OCI-LY7 (cell line): ENCODE results near the gene MEIG1.
"Not testable (repeated sequence)": the region's sequence is repeated elsewhere in the genome, so short reads cannot be mapped to it uniquely, and the experiment has no call there.

Source experiments
- CTCF ChIP-seq: fragments of 200-600 bp; sonication (generic); conservative IDR thresholded peaks from 2 replicates; pipeline ENCODE4 v1.5.1; 2014; ENCODE audit warnings: mild to moderate bottlenecking, antibody characterized with exemption, low read length, moderate library complexity, mixed read lengths
- EZH2phosphoT487 ChIP-seq: fragments of 200-600 bp; sonication (generic); IDR thresholded peaks from 2 replicates; pipeline ENCODE4 v1.6.1; 2018; ENCODE audit warnings: low read depth, borderline replicate concordance, mild to moderate bottlenecking, mixed run types, antibody characterized with exemption, low read length, moderate library complexity, mixed read lengths

DNA sequence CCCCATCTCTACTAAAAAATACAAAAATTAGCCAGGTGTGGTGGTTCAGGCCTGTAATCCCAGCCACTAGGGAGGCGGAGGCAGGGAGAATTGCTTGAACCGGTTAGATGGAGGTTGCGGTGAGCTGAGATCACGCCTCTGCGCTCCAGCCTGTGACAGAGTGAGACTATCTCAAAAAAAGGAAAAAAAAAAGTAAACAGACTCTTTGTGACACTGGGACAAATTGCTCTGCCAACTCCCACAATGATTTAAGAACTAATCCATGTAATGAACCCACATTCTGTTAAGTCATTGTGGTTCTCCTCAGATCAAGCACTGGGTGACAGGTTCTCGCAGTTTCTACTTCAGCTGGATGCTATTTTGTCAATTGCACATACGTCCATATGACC is 16.2 kb upstream of the MEIG1 start:
- TF ChIP-seq CTCF, EZH2phosphoT487: not testable (repeated sequence)
